Esophagus squamous epithelium (tissue), 5 donors: ENCODE results near the gene NUS1. TPM values are rescaled to one million over a fixed set of nuclear protein-coding genes. Genes with fewer than 3 reads are reported as not detected.
"Not testable (repeated sequence)": the region's sequence is repeated elsewhere in the genome, so short reads cannot be mapped to it uniquely, and the experiment has no call there.

Experiments
- DNase-seq: peaks from one replicate; lab custom pipeline; 2025; lab: John Stamatoyannopoulos, UW
- H3K27ac ChIP-seq, 4 donors: fragments of 200-600 bp; sonication (generic); one replicate each; pipeline ENCODE4 v1.5.1; 2016 to 2019; ENCODE audit warnings: mild to moderate bottlenecking in 1 of 4
- H3K27me3 ChIP-seq, 4 donors: fragments of 200-600 bp; sonication (generic); 1 replicate in 3 of 4; 2 replicates in 1 of 4; pipeline versions ENCODE4 v1.5.1 to v1.6.0; 2017 to 2021; ENCODE audit warnings: antibody characterized with exemption in 1 of 4
- H3K36me3 ChIP-seq, 3 donors: fragments of 200-600 bp; sonication (generic); one replicate each; pipeline ENCODE4 v1.5.1; 2016 to 2019
- H3K4me1 ChIP-seq, 3 donors: fragments of 200-600 bp; sonication (generic); one replicate each; pipeline ENCODE4 v1.5.1; 2017 to 2019
- H3K4me3 ChIP-seq, 4 donors: fragments of 200-600 bp; sonication (generic); 1 replicate in 3 of 4; 2 replicates in 1 of 4; pipeline ENCODE4 v1.5.1; 2016 to 2019; ENCODE audit warnings: mild to moderate bottlenecking in 2 of 4, moderate library complexity in 1 of 4
- H3K9me3 ChIP-seq, 3 donors: fragments of 200-600 bp; sonication (generic); one replicate each; pipeline ENCODE4 v1.5.1; 2016 to 2019
- CTCF ChIP-seq, 6 experiments: fragments of 450-650 bp in 4 of 6; fragments of 200-600 bp in 2 of 6; sonication (generic) in 2 of 6; IDR thresholded peaks; one replicate each; pipeline ENCODE4 v1.5.1; 2016 to 2019; ENCODE audit warnings: antibody characterized with exemption in 6 of 6, mild to moderate bottlenecking in 4 of 6, moderate library complexity in 4 of 6
- POLR2A ChIP-seq, 4 donors: fragments of 450-650 bp; IDR thresholded peaks; one replicate each; pipeline ENCODE4 v1.6.1; 2017; ENCODE audit warnings: antibody characterized with exemption in 4 of 4, mild to moderate bottlenecking in 4 of 4, moderate library complexity in 3 of 4
- WGBS, 2 donors: methylation state at CpG; one replicate each; pipeline ENCODE4 v1.1.5; 2018; 5-methylcytosine and 5-hydroxymethylcytosine counted together
- intact Hi-C: fragments of 100-400 bp; cut with DNase I; formaldehyde crosslinking; loops from one replicate; pipeline ENCODE4 v1.15.0; 2022
- total RNA-seq, 4 donors: library from RNA; depleted of rRNA; stranded (reverse); fragments of >200 nt; gene quantifications; one replicate each; pipeline ENCODE4 v1.1.0, GENCODE V29; 2016
- donor health status: DM: yes; HTN: yes; CAD: no.

NUS1 gene
- 10 to 100 TPM; 10.4 to 29.3 (median 17.3) TPM for total RNA-seq

GRCh38 chr6:117674991-117675657 is at the start of gene NUS1:
Gene NUS1, plus strand, starts transcription at chr6:117675469. Its CDS starts 202 bp downstream, at chr6:117675671.
- peak within 1 kb of the TSS; percentile 54 to 85 (median 62) for H3K4me3 ChIP-seq
- intact Hi-C loops = no loop called here
- peak within 1 kb of the TSS; percentile 80 to 88 (median 86) for H3K27ac ChIP-seq
- WGBS, 2 donors = 1% methylated on average over 19 to 21 of the region's 53 CpGs
- no peaks in the 10 kb centered on the region for H3K27me3 ChIP-seq
- no peaks in the 10 kb centered on the region for H3K36me3 ChIP-seq
- peak; percentile 83 for DNase-seq
- no peaks in the 10 kb centered on the region for H3K9me3 ChIP-seq
- peaks cover 20 to 50% (median 27%) of the 10 kb centered on the region in 3 donors for H3K4me1 ChIP-seq
- TF ChIP-seq CTCF (IDR thresholded peaks at IDR 0.05) (peak; percentile 36 to 80 (median 62)), POLR2A (IDR thresholded peaks at IDR 0.05) (peak in 2 of 4 donors; percentile 36 to 52)

- peaks cover 0 to 25% (median 15%) of the 10 kb centered on the region in 3 donors for H3K9me3 ChIP-seq
- no peak overlapping the region for H3K4me3 ChIP-seq
- no peak for DNase-seq
- no peak for TF ChIP-seq CTCF (IDR thresholded peaks at IDR 0.05)
- TF ChIP-seq POLR2A (IDR thresholded peaks at IDR 0.05) = no peak
- H3K36me3 ChIP-seq = no peaks in the 10 kb centered on the region
- H3K27ac ChIP-seq = no peak overlapping the region
- no peaks in the 10 kb centered on the region for H3K4me1 ChIP-seq
- intact Hi-C loops = no loop called here
- no peaks in the 10 kb centered on the region for H3K27me3 ChIP-seq
These were observed 47.7 kb upstream of the NUS1 start for GRCh38 chr6:117627533-117627932.

- DNase-seq = no peak
- Histone ChIP-seq H3K4me1 (no peaks in the 10 kb centered on the region), H3K9me3 (peaks cover 0 to 25% (median 11%) of the 10 kb centered on the region in 3 donors), H3K27ac (no peak overlapping the region), H3K27me3 (no peaks in the 10 kb centered on the region), H3K4me3 (no peak overlapping the region), H3K36me3 (no peaks in the 10 kb centered on the region)
- TF ChIP-seq POLR2A (IDR thresholded peaks at IDR 0.05) (no peak), CTCF (IDR thresholded peaks at IDR 0.05) (no peak)
- intact Hi-C loops = no loop called here
- WGBS, 2 donors = 27 to 55% methylated on average over 1 of the region's 1 CpG
These were observed 46.1 kb upstream of the NUS1 start for GRCh38 chr6:117629119-117629660.

DNA sequence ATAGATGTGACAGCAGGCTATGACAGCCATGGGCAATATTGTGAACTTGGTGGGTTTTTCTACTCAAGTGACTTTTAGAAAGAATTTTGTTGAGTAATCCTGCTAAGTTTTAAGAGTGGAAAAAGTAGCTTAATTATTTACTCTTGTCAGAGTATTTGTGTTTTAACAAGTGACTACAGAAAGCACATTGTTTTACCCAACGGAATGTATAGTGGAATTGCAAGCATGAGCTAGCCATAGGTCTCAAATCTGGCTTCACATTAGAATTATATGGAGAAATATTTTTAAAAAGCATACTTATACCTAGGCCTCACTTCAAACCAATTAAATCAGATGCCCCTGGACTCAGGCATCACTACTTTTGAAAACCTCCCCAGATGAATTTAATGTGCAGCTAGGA is 37.5 kb upstream of the NUS1 start:
- Histone ChIP-seq H3K9me3 (no peaks in the 10 kb centered on the region), H3K27ac (no peak overlapping the region), H3K27me3 (no peaks in the 10 kb centered on the region), H3K4me1 (no peaks in the 10 kb centered on the region), H3K36me3 (no peaks in the 10 kb centered on the region), H3K4me3 (no peak overlapping the region)
- TF ChIP-seq POLR2A (IDR thresholded peaks at IDR 0.05) = no peak
- no peak for TF ChIP-seq CTCF (IDR thresholded peaks at IDR 0.05)
- no peak for DNase-seq
- 73 to 81% methylated on average over 1 of the region's 1 CpG for WGBS, 2 donors
- intact Hi-C loops = no loop called here

DNA sequence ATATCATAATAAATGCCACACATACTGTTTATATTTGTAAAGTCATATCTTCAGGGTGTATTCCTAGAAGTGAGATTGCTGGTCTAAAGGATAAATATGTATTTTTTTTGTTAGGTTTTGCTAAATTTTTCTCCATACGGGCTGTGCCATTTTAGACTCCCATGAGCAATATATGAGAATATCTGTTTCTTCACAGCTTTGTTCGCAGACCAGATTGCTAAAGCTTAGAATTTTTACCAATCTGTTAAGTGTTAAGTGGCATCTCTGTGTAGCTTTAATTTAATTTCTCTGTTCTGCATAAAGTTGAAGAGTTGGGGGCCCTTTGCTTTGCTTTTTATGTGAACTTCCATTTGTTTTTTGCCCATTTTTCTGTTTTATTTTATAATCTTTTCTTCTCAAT is 32.3 kb upstream of the NUS1 start:
- Histone ChIP-seq H3K36me3 (no peaks in the 10 kb centered on the region), H3K27ac (no peak overlapping the region), H3K27me3 (no peaks in the 10 kb centered on the region), H3K4me1 (no peaks in the 10 kb centered on the region), H3K9me3 (no peaks in the 10 kb centered on the region), H3K4me3 (no peak overlapping the region)
- 89 to 92% methylated on average over 2 of the region's 2 CpGs for WGBS, 2 donors
- intact Hi-C loops = no loop called here
- TF ChIP-seq POLR2A (IDR thresholded peaks at IDR 0.05) (no peak), CTCF (IDR thresholded peaks at IDR 0.05) (no peak)
- DNase-seq = no peak

- H3K27me3 ChIP-seq, H3K36me3 ChIP-seq, H3K9me3 ChIP-seq, H3K27ac ChIP-seq, intact Hi-C loops, H3K4me3 ChIP-seq, H3K4me1 ChIP-seq, DNase-seq: not testable (repeated sequence)
- WGBS, 2 donors = 74 to 94% methylated on average over 3 of the region's 3 CpGs
These were observed 23.3 kb upstream of the NUS1 start for GRCh38 chr6:117651984-117652383.
